ENCODE results near the gene RDH11.

DNA sequence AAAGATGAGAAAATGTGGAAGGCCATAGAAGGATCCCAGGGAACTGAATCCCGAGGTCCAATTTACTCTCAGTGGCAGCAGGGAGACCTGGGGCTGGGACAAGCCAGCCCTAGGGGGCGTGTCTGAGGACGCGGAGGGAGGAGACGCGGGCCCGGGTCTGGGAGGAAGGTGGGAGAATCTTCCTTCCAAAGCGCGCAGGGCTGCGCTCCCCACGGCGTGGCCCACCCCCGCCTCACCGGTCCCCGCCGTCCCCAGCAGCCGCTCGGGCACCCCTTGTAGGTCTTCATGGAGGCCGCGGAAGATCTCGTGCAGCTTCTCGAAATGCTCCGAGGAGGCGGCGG is 21.5 kb downstream of the RDH11 start:
- TF ChIP-seq POLR2A (IDR thresholded peaks at IDR 0.05), result no peak
- TF ChIP-seq, protein P1, sequence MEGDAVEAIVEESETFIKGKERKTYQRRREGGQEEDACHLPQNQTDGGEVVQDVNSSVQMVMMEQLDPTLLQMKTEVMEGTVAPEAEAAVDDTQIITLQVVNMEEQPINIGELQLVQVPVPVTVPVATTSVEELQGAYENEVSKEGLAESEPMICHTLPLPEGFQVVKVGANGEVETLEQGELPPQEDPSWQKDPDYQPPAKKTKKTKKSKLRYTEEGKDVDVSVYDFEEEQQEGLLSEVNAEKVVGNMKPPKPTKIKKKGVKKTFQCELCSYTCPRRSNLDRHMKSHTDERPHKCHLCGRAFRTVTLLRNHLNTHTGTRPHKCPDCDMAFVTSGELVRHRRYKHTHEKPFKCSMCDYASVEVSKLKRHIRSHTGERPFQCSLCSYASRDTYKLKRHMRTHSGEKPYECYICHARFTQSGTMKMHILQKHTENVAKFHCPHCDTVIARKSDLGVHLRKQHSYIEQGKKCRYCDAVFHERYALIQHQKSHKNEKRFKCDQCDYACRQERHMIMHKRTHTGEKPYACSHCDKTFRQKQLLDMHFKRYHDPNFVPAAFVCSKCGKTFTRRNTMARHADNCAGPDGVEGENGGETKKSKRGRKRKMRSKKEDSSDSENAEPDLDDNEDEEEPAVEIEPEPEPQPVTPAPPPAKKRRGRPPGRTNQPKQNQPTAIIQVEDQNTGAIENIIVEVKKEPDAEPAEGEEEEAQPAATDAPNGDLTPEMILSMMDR (IDR thresholded peaks at IDR 0.05), result peak in 1 of 5 experiments; percentile 25
